Measurements from ENCODE around the gene FSHR.

FSHR gene

GRCh38 chr2:48952143-48952542, 202.2 kb downstream of the FSHR start:
- DNase-seq, result no peak

GRCh38 chr2:48948400-48949125, 205.8 kb downstream of the FSHR start:
- DNase-seq, result no peak

GRCh38 chr2:48946449-48947048, 207.8 kb downstream of the FSHR start:
- peak; percentile 13 to 50 for DNase-seq

GRCh38 chr2:48944956-48945355, 209.4 kb downstream of the FSHR start:
- DNase-seq, result no peak

GRCh38 chr2:48943436-48943835, 210.9 kb downstream of the FSHR start:
- DNase-seq, result no peak

- DNase-seq, result no peak
Observed at GRCh38 chr2:48941908-48942307, 212.4 kb downstream of the FSHR start.

- DNase-seq, result no peak
Observed at GRCh38 chr2:48941456-48941855, 212.9 kb downstream of the FSHR start.

- no peak for DNase-seq
Observed at GRCh38 chr2:48940606-48941005, 213.7 kb downstream of the FSHR start.

- DNase-seq, result no peak
Observed at GRCh38 chr2:48939232-48939631, 215.1 kb downstream of the FSHR start.

- DNase-seq, result no peak
Observed at GRCh38 chr2:48938231-48938630, 216.1 kb downstream of the FSHR start.

GRCh38 chr2:48934807-48935206, 219.5 kb downstream of the FSHR start:
- DNase-seq, result no peak

GRCh38 chr2:48933828-48934497, 220.4 kb downstream of the FSHR start:
- no peak for DNase-seq

GRCh38 chr2:48932667-48933066, 221.6 kb downstream of the FSHR start:
- no peak for DNase-seq

- DNase-seq, result no peak
Observed at GRCh38 chr2:48929571-48930301, 224.6 kb downstream of the FSHR start.

- no peak for DNase-seq
Observed at GRCh38 chr2:48927355-48927754, 227.0 kb downstream of the FSHR start.

- no peak for DNase-seq
Observed at GRCh38 chr2:48915884-48916283, 238.4 kb downstream of the FSHR start.

GRCh38 chr2:48915227-48915626, 239.1 kb downstream of the FSHR start:
- no peak for DNase-seq

GRCh38 chr2:48914477-48915089, 239.7 kb downstream of the FSHR start:
- DNase-seq, result no peak
